Measurements from ENCODE around the gene EFCAB5.
"Not testable (repeated sequence)": the region's sequence is repeated elsewhere in the genome, so short reads cannot be mapped to it uniquely, and the experiment has no call there.

Gene EFCAB5

GRCh38 chr17:29935909-29936308 lies 5.5 kb upstream of the EFCAB5 start:
- not testable (repeated sequence) for DNase-seq (ENCODE audit: low read depth in 2 of 2)

GRCh38 chr17:29936724-29937123 lies 4.7 kb upstream of the EFCAB5 start:
- no peak for DNase-seq (ENCODE audit: low read depth in 2 of 2)

GRCh38 chr17:29945281-29945680 lies 3.8 kb downstream of the EFCAB5 start:
- DNase-seq (ENCODE audit: low read depth in 2 of 2) = no peak

GRCh38 chr17:29948448-29949215 lies 7.2 kb downstream of the EFCAB5 start:
- no peak for DNase-seq (ENCODE audit: low read depth in 2 of 2)

GRCh38 chr17:29949696-29950095 lies 8.3 kb downstream of the EFCAB5 start:
- DNase-seq (ENCODE audit: low read depth in 2 of 2) = no peak

- no peak for DNase-seq (ENCODE audit: low read depth in 2 of 2)
These were observed 13.0 kb downstream of the EFCAB5 start for GRCh38 chr17:29954405-29954804.

- no peak for DNase-seq (ENCODE audit: low read depth in 2 of 2)
These were observed 14.8 kb downstream of the EFCAB5 start for GRCh38 chr17:29956225-29956624.

- DNase-seq (ENCODE audit: low read depth in 2 of 2) = not testable (repeated sequence)
These were observed 16.1 kb downstream of the EFCAB5 start for GRCh38 chr17:29957488-29957887.

GRCh38 chr17:29958947-29959657 lies 17.7 kb downstream of the EFCAB5 start:
- no peak for DNase-seq (ENCODE audit: low read depth in 2 of 2)

GRCh38 chr17:29959658-29960337 lies 18.4 kb downstream of the EFCAB5 start:
- no peak for DNase-seq (ENCODE audit: low read depth in 2 of 2)

- no peak for DNase-seq (ENCODE audit: low read depth in 2 of 2)
These were observed 21.2 kb downstream of the EFCAB5 start for GRCh38 chr17:29962656-29963055.

- no peak for DNase-seq (ENCODE audit: low read depth in 2 of 2)
These were observed 26.8 kb downstream of the EFCAB5 start for GRCh38 chr17:29968271-29968670.

GRCh38 chr17:29972277-29972676 lies 30.8 kb downstream of the EFCAB5 start:
- DNase-seq (ENCODE audit: low read depth in 2 of 2) = no peak

- DNase-seq (ENCODE audit: low read depth in 2 of 2) = no peak
These were observed 31.6 kb downstream of the EFCAB5 start for GRCh38 chr17:29973005-29973404.

- no peak for DNase-seq (ENCODE audit: low read depth in 2 of 2)
These were observed 36.4 kb downstream of the EFCAB5 start for GRCh38 chr17:29977836-29978235.

GRCh38 chr17:29980261-29980660 lies 38.8 kb downstream of the EFCAB5 start:
- DNase-seq (ENCODE audit: low read depth in 2 of 2) = no peak

GRCh38 chr17:29982991-29983653 lies 41.7 kb downstream of the EFCAB5 start:
- DNase-seq (ENCODE audit: low read depth in 2 of 2) = no peak

- DNase-seq (ENCODE audit: low read depth in 2 of 2) = no peak
These were observed 55.0 kb downstream of the EFCAB5 start for GRCh38 chr17:29996458-29996857.

- no peak for DNase-seq (ENCODE audit: low read depth in 2 of 2)
These were observed 58.7 kb downstream of the EFCAB5 start for GRCh38 chr17:30000001-30000754.

- no peak for DNase-seq (ENCODE audit: low read depth in 2 of 2)
These were observed 59.4 kb downstream of the EFCAB5 start for GRCh38 chr17:30000755-30001257.

GRCh38 chr17:30002088-30002487 lies 60.7 kb downstream of the EFCAB5 start:
- DNase-seq (ENCODE audit: low read depth in 2 of 2) = no peak
